HG03097 (cell line): ENCODE data around the gene MRPS9.

Experiments used
- ATAC-seq: cut with Tn5 transposase; IDR thresholded peaks from one replicate; pipeline ENCODE4 v1.9.1; 2021; ENCODE audit not compliant: unreplicated experiment, low FRiP score

The MRPS9 gene

DNA sequence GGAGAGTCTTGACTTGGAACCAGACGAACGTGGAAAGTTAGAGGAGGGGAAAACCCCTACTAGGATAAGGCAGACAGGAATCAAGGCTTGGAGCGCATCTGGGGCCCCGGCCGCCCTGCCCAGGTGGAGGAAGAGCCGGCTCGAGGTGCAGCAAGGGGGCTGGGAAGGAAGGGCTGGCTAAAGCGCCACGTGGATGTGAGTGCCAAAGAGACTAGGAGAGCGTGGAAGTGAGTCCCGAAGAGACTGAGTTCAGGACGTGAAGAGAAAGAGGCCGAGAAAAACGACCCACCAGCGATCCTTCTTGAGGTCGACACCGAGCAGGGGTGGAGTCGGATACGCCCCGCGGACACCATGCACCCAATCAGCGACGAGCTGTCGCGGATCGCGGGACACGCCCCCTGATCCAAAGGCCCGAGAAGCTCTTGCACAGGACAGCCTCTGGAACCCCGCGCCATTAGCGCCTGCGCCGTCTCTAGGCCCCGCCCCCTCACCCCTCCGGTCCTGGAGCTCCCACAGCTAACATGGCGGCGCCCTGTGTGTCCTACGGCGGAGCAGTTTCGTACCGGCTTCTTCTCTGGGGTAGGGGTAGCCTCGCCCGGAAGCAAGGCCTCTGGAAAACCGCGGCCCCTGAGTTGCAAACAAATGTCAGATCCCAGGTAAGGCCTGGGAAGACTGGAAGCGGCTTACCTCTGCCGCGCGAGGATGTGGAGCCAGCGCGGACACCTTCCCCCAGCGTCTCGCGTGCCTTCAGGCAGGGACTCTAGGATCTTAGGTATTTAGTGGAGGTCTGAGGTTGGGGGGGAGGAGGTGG, at the start of gene MRPS9:
Gene MRPS9, plus strand, starts transcription at position 498 of the 811 bp plus-strand sequence. Its CDS starts 24 bp downstream, at position 522.
- peak; percentile 99 for ATAC-seq

DNA sequence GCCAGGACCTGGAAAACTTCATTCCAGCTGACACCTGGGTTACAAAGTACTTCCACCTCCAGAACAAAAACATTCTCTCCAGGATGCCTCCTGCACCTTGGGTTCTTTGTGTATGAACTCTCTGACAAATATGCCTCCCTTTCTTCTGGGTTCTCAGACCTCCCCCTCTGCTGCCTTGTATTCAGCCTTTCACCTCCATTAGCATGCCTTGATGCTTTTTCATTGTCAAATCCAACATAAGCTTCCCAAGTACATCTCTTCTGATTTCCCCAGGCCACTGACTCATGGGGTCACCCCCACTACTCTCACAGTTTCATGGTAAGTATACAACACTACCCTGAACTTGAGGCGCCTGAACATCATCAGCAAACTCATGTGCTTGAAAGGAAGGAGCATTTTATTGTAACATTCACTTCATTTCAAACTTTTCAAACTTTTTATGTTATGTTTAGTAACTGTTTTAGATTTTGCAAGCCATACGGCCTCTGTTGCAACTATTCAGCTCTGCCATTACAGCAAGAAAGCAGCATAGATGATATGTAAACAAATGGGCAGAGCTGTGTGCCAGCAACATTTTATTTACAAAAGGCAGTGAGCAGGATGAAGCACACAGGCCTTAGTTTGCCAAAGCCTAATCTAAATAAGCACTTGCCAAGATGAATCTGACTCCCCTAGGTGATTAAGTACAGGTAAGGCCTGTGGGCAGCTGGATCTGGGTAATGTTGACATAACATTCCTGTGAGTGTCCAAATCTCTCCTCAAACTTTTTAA, 32.5 kb upstream of the MRPS9 start:
- no peak for ATAC-seq

GRCh38 chr2:105007367-105007766, 30.5 kb upstream of the MRPS9 start:
- no peak for ATAC-seq

DNA sequence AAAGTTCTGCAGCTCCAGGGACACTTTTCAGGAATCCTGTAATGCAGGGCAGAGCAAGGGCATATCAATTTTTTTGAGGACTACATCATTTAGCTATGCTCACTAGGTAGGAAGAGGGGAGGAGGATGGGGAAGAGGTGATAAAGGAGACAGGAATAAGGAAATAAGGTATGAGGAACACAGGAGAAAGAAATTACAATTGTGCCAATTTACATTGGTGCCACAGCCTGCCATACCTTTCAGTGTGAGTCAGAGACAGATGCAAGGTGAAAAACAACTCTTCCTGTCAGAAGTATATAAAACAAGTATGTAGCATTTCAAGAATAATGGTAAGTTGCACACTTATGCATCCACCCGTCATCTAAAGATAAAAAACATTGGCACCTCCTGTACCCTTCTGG, 5.4 kb upstream of the MRPS9 start:
- ATAC-seq: no peak

DNA sequence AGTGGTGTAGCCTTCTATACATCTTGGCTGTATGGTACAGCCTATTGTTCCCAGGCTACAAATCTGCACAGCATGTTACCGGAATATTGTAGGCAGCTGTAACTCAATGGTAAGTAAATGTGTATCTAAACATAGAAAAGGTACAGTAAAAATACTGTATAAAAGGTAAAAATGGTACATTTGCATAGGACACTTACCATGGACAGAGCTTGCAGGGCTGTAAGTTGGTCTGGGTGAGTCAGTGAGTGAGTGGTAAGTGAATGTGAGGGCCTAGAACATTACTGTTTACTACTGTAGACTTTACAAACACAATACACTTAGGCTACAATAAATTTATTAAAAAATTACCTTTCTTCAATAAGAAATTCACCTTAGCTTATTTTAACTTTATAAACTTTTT, 3.7 kb upstream of the MRPS9 start:
- ATAC-seq: no peak

DNA sequence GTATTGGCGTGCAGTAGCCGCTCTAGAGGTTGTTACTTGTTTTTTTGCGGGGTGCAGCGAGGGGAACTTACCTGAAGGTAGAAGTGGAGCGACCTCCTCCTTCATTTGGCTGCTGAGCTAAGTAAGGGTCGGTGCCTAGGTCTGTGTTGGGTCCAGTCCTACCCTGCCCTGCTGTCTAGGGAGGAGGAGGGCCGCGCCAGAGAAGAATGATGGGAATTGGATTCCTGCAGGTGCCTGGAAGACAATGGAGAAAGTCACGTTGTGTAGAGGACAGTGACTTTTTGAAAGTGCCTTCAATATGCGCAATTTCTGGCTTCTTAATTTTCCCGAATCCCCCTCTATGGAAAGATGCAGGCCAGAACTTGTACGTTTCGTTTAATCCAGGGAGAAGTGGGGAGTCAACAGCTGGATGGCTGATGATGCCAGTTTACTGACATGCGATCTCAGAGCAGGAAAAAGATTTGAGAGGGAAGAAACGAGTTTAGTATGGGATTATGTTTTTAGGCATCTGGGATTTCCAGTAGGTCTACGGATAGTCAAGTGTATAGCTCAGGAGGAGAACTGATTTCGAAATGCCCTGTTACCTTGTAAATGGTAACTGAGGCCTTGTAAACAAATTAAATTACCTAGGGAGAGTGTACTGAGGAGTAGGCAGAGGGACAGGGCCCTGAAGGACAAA, 653 bp downstream of the MRPS9 start:
- ATAC-seq: no peak

GRCh38 chr2:105039559-105039958, 1.7 kb downstream of the MRPS9 start:
- ATAC-seq: no peak

GRCh38 chr2:105042189-105042588, 4.3 kb downstream of the MRPS9 start:
- ATAC-seq: no peak

DNA sequence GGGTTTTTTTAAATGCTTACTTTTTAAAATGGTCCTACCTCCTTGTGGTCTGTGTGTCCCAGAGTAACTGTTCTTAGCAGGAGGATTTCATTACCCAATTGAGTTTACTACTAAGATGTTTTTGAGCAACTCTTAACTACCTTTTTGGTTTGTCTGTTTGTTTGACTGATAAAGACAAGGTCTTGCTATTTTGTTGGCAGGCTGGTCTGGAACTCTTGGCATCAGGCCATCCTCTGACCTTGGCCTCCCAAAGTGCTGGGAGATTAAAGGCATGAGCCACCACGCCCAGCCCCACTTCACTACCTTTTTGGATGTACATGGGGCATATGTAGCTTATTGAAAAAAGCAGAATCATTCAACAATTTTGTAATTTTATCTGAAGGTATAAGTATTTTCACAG, 14.9 kb downstream of the MRPS9 start:
- no peak for ATAC-seq

GRCh38 chr2:105055613-105056012, 17.7 kb downstream of the MRPS9 start:
- ATAC-seq: no peak

DNA sequence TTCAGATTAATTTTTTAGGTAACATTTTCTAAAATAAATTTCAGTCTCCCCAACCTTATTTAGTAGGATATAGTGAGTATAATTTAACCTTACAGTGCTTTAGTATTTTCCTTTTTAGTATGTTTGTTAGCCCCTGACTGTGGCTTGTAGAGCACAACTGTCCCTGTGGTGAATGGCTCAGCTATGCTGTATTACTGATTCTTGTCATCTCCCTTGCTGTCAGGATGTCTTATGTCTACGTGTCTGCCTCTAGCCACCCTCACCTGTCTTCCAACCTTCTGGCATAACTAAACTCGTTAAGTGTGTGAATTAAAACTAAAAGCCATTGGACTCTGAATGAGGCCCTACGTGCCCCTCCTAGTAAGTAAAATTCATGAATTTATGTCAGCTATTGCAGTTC, 18.4 kb downstream of the MRPS9 start:
- no peak for ATAC-seq

- no peak for ATAC-seq
Observed at GRCh38 chr2:105057005-105057404, 19.1 kb downstream of the MRPS9 start.

DNA sequence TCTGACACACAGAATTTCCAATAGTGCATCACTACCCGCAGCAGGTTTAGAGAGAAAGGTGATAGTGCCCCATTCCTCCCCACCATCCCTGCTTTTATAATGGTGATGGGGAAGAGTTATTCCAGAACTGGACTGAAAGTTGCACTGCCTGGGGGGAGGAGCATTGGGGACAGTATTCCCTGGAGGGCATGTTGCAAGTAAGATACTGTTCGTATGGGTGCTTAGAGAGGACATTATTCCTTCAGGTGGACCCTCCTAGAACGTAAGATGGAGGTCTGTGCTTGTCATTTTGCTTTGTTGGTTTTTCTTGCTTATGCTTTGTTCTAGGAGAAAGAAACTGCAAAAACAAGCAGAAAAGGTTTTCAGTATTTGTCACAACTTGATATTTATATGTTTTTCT, 23.7 kb downstream of the MRPS9 start:
- ATAC-seq: no peak

DNA sequence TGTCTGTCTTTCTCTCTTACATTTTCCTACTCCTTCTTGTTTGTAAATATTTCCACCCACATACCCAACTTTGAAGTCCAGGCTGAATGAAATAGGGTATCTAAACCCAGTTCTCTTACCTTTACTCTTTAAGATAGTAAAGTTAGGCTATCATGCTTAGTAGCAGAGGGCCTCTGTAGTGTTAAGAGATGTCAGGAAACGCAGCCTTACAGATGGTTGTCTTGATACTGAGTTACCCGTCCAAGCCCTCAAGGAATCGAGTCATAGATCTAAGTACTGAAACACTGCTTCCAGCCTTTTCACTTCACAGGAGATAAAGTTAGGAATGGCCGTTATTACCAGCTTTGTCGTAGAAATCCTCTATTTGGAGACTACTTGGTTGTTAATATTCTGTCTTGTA, 24.3 kb downstream of the MRPS9 start:
- no peak for ATAC-seq

DNA sequence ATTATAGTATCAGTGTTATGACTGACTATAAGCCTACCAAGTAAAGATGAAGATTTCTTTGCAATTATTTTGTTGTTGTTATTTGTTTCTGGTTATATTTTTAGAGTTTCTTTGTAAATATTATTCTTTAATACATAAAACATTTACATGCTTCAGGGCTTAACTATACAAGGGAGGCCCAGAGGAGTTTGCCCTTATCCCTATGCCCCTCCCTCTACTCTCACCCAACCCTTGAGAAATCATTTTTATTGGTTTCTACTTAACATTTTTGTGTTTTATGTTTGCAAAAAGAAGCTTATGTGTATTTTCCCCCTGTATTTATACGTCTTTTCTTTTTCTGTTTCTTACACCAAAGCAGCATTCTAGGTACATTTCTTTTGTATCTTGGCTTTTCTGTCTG, 30.5 kb downstream of the MRPS9 start:
- ATAC-seq: no peak

GRCh38 chr2:105068875-105069274, 31.0 kb downstream of the MRPS9 start:
- no peak for ATAC-seq

GRCh38 chr2:105070010-105070865, 32.4 kb downstream of the MRPS9 start:
- no peak for ATAC-seq

DNA sequence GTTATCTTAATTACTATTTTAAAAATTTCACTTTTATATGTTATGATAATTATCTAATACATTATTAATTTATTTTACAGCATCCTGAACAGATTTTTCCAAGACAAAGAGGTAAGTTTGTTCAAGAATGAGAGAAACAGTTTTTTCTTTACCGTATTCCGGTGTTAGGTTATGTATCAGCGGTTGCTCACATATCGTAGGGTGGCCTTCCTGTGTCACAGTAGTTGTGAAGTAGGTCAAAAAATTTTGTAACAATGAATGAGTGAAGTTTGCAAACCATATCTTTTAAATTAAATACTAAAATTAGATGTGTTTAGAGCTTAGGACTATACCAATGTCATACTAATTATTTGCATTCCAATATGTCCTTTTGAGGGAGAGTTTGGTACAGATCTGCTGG, 33.5 kb downstream of the MRPS9 start:
- ATAC-seq: no peak

- ATAC-seq: peak; percentile 85
Observed at GRCh38 chr2:105072039-105072438, 34.2 kb downstream of the MRPS9 start.

DNA sequence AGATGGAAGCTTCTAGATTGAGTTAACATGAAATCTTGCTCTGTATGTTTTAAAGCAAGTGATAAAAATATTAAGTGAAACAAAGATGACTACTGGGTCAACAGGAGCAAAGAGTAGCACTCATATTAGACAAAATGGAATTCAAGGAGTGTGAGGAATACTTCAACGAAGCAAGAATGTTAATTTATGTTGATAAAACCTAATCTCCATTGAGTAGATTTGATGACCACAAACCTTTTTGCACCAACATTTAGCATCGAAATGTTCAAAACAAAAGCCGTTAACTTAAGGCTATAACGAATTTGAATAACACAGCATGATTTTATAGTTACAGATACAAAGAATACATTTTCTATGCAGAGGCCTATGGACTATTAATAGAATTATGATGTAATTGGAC, 35.7 kb downstream of the MRPS9 start:
- ATAC-seq: no peak
